GM20431 (cell line): ENCODE measurements around the gene TPT1.
"Not testable (repeated sequence)": the region's sequence is repeated elsewhere in the genome, so short reads cannot be mapped to it uniquely, and the experiment has no call there.

Source experiments
- in situ Hi-C: fragments of 300-500 bp; cut with MseI, MboI; formaldehyde crosslinking; loops from one replicate; pipeline ENCODE4 v1.15.0; 2020; ENCODE audit warnings: low sequenced_read_pairs; ENCODE audit not compliant: unreplicated experiment

Gene TPT1

DNA sequence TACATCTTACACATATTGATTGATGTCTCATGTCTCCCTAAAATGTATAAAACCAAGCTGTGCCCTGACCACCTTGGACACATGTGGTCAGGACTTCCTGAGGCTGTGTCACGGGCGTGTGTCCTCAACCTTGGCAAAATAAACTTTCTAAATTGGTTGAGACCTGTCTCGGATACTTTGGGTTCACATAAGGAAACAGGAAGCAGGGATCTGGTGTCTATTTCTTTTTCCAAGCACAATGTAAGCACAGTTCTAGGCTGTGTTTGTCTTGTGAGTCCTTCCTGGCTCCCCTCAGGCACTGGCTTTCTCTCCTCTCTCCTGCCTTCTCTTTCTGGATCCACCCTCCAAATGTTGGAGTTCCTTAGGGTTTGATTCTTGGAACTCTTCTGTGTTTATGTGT, 27.6 kb upstream of the TPT1 start:
- in situ Hi-C loops, result no loop called here

GRCh38 chr13:45368005-45368404, 27.0 kb upstream of the TPT1 start:
- in situ Hi-C loops, result no loop called here

DNA sequence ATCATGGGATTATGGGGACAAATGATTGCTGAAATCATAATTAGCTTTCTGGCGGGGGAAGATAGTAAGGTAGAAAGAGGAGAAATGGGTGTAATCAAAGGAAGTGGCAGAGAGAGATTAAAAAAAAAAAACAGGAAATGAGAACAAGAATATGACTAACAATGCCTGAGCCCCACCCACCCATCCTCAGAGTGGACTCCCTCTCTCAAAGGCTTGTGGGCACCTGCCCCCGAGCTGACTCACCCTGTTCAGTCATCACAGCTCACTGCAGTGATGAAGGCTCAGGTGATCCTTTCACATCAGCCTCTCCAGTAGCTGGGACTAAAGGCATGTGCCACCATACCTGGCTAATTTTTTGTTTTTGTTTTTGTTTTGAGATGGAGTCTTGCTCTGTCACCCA, 26.4 kb upstream of the TPT1 start:
- in situ Hi-C loops, result no loop called here

GRCh38 chr13:45365558-45365885, 24.5 kb upstream of the TPT1 start:
- in situ Hi-C loops, result no loop called here

DNA sequence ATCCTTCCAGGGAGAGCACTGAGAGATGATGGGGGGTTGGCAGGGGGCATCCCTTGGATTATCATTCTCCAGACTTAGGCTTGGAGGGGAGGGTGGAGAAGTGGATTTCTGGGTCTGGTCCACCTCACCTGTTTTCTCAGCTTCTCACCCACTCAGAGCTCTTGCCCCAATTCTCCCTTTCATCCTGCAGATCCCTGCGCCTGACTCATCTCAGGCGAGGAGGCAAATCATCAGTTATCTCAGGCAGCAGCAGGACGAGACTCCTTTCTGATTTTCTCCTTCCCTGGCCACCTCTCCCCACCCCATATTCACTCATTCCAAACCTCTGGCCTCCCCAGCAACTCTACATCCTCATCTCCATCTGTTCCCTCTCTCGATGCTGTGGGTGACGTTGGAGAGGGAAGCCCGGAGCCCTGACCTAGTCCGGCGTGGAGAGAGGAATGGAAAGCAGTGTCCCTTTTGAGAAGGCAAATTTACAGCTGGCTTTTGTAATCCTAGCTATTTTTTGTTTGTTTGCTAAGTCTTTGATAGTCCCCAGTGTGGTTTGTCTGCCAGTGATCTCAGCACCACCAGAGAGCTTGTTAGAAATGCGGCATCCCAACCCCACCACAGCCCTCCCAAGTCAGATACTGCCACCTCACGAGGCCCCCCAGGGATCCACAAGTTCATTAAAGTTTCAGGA, 24.0 kb upstream of the TPT1 start:
- in situ Hi-C loops, result no loop called here

DNA sequence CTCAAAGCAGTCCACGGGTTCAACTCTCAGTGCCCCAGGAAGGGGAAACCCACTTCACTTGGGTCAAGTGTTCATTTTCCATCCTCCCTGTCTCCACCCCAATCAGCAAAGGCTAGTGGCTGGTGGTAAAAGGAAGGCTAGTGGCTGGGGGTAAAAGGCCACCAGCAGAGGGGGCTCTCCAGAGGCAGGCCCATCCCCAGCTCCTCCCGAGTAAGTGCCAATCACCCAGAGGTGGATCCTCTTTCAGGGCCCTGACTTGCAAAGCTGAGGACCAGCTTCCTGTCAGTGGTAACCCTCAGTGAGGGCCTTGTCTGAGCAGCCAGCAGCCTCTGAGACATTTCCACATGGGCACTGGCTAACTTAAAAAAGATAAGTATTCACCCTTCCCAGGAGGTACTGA, 22.0 kb upstream of the TPT1 start:
- in situ Hi-C loops, result no loop called here

GRCh38 chr13:45361596-45362206, 20.7 kb upstream of the TPT1 start:
- in situ Hi-C loops, result no loop called here

- in situ Hi-C loops, result no loop called here
Measured at GRCh38 chr13:45356966-45357672, 16.1 kb upstream of the TPT1 start.

GRCh38 chr13:45353895-45354294, 12.9 kb upstream of the TPT1 start:
- in situ Hi-C loops, result no loop called here

DNA sequence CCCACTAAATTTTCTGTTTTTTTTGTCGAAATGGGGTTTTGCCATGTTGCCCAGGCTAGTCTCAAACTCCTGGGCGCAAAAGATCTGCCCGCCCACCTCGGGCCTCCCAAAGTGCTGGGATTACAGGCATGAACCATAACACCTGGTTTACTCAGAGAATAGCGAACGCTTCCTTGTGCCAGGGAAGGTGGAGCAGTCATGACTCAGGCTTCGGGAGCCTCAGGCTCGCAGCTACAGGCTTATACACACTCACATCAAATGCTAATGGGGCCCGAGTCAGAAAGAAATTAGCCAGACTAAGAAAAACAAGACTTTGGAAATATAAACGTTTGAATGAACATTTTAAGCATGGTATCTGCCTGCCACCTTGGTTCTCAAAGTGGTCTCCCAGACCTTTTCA, 11.0 kb upstream of the TPT1 start:
- in situ Hi-C loops, result no loop called here

- in situ Hi-C loops, result no loop called here
Measured at GRCh38 chr13:45350152-45350551, 9.2 kb upstream of the TPT1 start.

- in situ Hi-C loops, result no loop called here
Measured at GRCh38 chr13:45349438-45349837, 8.5 kb upstream of the TPT1 start.

- in situ Hi-C loops, result not testable (repeated sequence)
Measured at GRCh38 chr13:45344064-45344463, 3.1 kb upstream of the TPT1 start.

GRCh38 chr13:45343102-45343501, 2.1 kb upstream of the TPT1 start:
- in situ Hi-C loops, result not testable (repeated sequence)

DNA sequence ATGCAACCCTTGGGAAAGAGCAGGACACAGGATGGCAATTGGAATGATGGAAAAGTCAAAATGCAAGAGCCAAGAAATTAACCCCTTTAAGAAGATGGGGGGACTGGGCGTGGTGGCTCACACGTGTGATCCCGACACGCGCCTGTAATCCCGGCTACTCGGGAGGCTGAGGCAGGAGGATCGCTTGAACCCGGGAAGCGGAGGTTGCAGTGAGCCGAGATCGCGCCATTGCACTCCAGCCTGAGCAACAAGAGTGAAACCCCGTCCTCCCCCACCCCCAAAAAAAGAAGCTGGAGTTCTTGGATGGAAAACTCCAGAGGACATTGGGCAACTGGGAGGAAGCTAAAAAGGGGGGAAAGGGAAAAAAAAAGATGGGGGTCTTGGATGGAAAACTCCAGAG, 1.7 kb upstream of the TPT1 start:
- in situ Hi-C loops, result not testable (repeated sequence)

DNA sequence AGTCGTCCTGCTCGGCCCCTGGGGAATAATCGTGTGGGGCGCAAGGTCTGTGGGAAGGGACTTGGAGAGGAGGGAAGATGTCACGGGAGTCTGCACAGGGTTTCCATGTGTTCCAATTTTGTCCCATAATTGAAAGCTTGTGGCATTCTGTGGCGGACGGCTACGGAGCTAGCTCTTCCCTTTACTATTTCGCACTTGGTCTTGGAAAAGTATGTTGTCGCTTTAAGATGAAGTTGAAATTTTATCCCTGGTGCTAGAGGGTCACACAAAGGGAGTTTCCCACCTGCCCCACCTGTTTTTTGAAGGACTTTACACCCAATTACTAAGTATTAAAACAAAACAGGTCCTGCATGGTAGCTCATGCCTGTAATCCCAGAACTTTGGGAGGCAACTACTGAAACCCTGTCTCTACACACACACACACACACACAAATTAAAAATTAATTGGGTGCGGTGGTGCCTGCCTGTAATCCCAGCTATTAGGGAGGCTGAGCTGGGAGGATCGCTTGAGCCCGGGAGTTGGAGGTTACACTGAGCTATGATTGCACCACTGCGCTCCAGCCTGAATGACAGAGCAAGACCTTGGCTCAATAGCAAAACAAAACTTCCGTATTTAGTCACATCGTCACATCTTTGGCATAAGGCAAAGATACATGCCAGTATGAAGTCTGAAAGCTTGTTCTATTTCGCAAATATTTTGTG, 967 bp upstream of the TPT1 start:
- in situ Hi-C loops, result no loop called here

- in situ Hi-C loops, result no loop called here
Measured at GRCh38 chr13:45340422-45341033, 455 bp downstream of the TPT1 start.

DNA sequence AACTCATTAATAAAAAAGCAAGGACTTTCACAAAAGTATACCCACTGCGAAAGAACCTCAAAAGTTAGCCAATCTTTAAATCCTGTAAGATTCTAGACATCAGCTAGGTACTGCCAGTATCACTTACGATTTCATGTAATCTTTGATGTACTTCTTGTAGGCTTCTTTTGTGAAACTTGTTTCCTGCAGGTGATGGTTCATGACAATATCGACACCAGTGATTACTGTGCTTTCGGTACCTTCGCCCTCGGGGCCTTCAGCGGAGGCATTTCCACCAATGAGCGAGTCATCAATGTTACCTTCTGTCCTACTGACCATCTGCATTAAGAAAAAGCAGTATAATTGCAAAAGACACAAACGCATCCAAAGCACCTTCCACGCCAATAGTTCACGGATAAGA, 1.1 kb downstream of the TPT1 start:
- in situ Hi-C loops, result no loop called here

DNA sequence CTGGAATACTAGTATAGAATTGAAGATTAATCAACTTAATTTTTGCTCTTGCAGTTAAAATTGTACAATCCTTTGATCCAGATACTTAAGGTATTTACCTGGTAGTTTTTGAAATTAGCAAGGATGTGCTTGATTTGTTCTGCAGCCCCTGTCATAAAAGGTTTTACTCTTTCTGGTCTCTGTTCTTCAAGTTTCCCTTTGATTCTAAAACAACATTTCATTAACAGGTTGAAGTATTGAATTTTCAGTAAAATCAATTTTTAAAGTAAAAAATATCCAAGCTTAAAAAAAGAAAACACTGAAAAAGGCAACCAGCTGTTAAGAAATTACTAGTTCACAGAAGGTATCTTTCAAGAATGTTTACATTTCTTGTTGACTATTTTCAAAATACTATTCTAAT, 1.6 kb downstream of the TPT1 start:
- in situ Hi-C loops, result no loop called here

GRCh38 chr13:45337803-45338202, 3.2 kb downstream of the TPT1 start:
- in situ Hi-C loops, result no loop called here

GRCh38 chr13:45337395-45337794, 3.6 kb downstream of the TPT1 start:
- in situ Hi-C loops, result no loop called here
